GM19238 (cell line): ENCODE results near the gene STAM.
A peak's percentile ranks its signal among the peaks of the same experiment; 100 is the strongest.

Experiments used
- DNase-seq: peaks from one replicate; pipeline ENCODE4 v3.0.0; 2011; ENCODE audit warnings: low spot score; ENCODE audit not compliant: insufficient read length

The STAM gene

GRCh38 chr10:17729630-17730029 lies 85.7 kb downstream of the STAM start:
- DNase-seq = no peak

- DNase-seq = no peak
Observed at GRCh38 chr10:17730667-17731066, 86.7 kb downstream of the STAM start.

GRCh38 chr10:17731331-17732020 lies 87.5 kb downstream of the STAM start:
- DNase-seq = no peak

- DNase-seq = no peak
Observed at GRCh38 chr10:17733620-17734019, 89.7 kb downstream of the STAM start.

- no peak for DNase-seq
Observed at GRCh38 chr10:17734432-17735080, 90.6 kb downstream of the STAM start.

- no peak for DNase-seq
Observed at GRCh38 chr10:17735166-17735941, 91.4 kb downstream of the STAM start.

- DNase-seq = no peak
Observed at GRCh38 chr10:17736223-17736622, 92.3 kb downstream of the STAM start.

GRCh38 chr10:17737027-17737965 lies 93.3 kb downstream of the STAM start:
- DNase-seq = no peak

GRCh38 chr10:17740668-17741067 lies 96.7 kb downstream of the STAM start:
- no peak for DNase-seq

GRCh38 chr10:17742918-17743317 lies 99.0 kb downstream of the STAM start:
- no peak for DNase-seq

- DNase-seq = no peak
Observed at GRCh38 chr10:17743437-17743836, 99.5 kb downstream of the STAM start.

GRCh38 chr10:17744341-17744861 lies 100.5 kb downstream of the STAM start:
- no peak for DNase-seq

GRCh38 chr10:17747883-17748550 lies 104.1 kb downstream of the STAM start:
- DNase-seq = no peak

- no peak for DNase-seq
Observed at GRCh38 chr10:17749890-17750289, 105.9 kb downstream of the STAM start.

GRCh38 chr10:17751781-17752445 lies 108.0 kb downstream of the STAM start, which contains the start of gene TMEM236:
Gene TMEM236, plus strand, starts transcription at chr10:17752201. Its CDS starts 95 bp downstream, at chr10:17752296.
- DNase-seq = no peak

- DNase-seq = peak; percentile 55
Observed at GRCh38 chr10:17756557-17757217, 112.7 kb downstream of the STAM start.

GRCh38 chr10:17758200-17758599 lies 114.2 kb downstream of the STAM start:
- DNase-seq = no peak

- no peak for DNase-seq
Observed at GRCh38 chr10:17758896-17759295, 114.9 kb downstream of the STAM start.

GRCh38 chr10:17764142-17764541 lies 120.2 kb downstream of the STAM start:
- DNase-seq = no peak
